Measurements from ENCODE around the gene MARCHF9. TPM values are rescaled to one million over a fixed set of nuclear protein-coding genes. Genes with fewer than 3 reads are reported as not detected.

MARCHF9 gene
- total RNA-seq, 4 donors from 2014 or later = 10.2 to 26.6 (median 13.1) TPM

- Histone ChIP-seq H3K4me3 (peak overlapping the region; percentile 85), H3K36me3 (peaks cover 33% of the 10 kb centered on the region), H3K4me1 (peaks cover 26% of the 10 kb centered on the region), H3K27me3 (peaks cover 3% of the 10 kb centered on the region), H3K9me3 (no peaks in the 10 kb centered on the region), H3K27ac (no peak overlapping the region)
- WGBS = 73% methylated on average over 3 of the region's 3 CpGs
- TF ChIP-seq POLR2AphosphoS5 (IDR thresholded peaks at IDR 0.05) = no peak
- no peak for TF ChIP-seq CTCF (IDR thresholded peaks at IDR 0.05)
- no peak for TF ChIP-seq EP300 (IDR thresholded peaks at IDR 0.05)
- no peak for TF ChIP-seq POLR2A (IDR thresholded peaks at IDR 0.05)
- DNase-seq (ENCODE audit: low spot score in 2 of 2) = no peak
These were observed 8.9 kb upstream of the MARCHF9 start for GRCh38 chr12:57746025-57746424.

- no peak overlapping the region for H3K27ac ChIP-seq
- WGBS = 98% methylated on average over 5 of the region's 5 CpGs
- H3K4me3 ChIP-seq = no peak overlapping the region
- peaks cover 43% of the 10 kb centered on the region for H3K4me1 ChIP-seq
- peaks cover 33% of the 10 kb centered on the region for H3K36me3 ChIP-seq
- no peaks in the 10 kb centered on the region for H3K9me3 ChIP-seq
- DNase-seq (ENCODE audit: low spot score in 2 of 2) = no peak
- TF ChIP-seq EP300 (IDR thresholded peaks at IDR 0.05) = no peak
- TF ChIP-seq POLR2AphosphoS5 (IDR thresholded peaks at IDR 0.05) = no peak
- no peak for TF ChIP-seq CTCF (IDR thresholded peaks at IDR 0.05)
- H3K27me3 ChIP-seq = no peaks in the 10 kb centered on the region
These were observed 5.8 kb upstream of the MARCHF9 start for GRCh38 chr12:57749061-57749460.

- TF ChIP-seq POLR2A (IDR thresholded peaks at IDR 0.05) = no peak
- no peak for TF ChIP-seq POLR2AphosphoS5 (IDR thresholded peaks at IDR 0.05)
- no peak for TF ChIP-seq CTCF (IDR thresholded peaks at IDR 0.05)
- Histone ChIP-seq H3K36me3 (peaks cover 33% of the 10 kb centered on the region), H3K27ac (peak overlapping the region; percentile 90), H3K4me3 (peak overlapping the region; percentile 71), H3K27me3 (no peaks in the 10 kb centered on the region), H3K9me3 (no peaks in the 10 kb centered on the region), H3K4me1 (peaks cover 45% of the 10 kb centered on the region)
- no peak for DNase-seq (ENCODE audit: low spot score in 2 of 2)
- WGBS = 93% methylated on average over 15 of the region's 15 CpGs
These were observed 4.1 kb upstream of the MARCHF9 start for GRCh38 chr12:57750561-57751431.

- Histone ChIP-seq H3K36me3 (peaks cover 32% of the 10 kb centered on the region), H3K4me1 (peaks cover 47% of the 10 kb centered on the region), H3K27me3 (no peaks in the 10 kb centered on the region), H3K4me3 (peak overlapping the region; percentile 71), H3K9me3 (no peaks in the 10 kb centered on the region), H3K27ac (peak overlapping the region; percentile 90)
- TF ChIP-seq CTCF (IDR thresholded peaks at IDR 0.05) = no peak
- no peak for TF ChIP-seq POLR2AphosphoS5 (IDR thresholded peaks at IDR 0.05)
- no peak for TF ChIP-seq EP300 (IDR thresholded peaks at IDR 0.05)
- no peak for TF ChIP-seq POLR2A (IDR thresholded peaks at IDR 0.05)
- no peak for DNase-seq (ENCODE audit: low spot score in 2 of 2)
- 13% methylated on average over 4 of the region's 8 CpGs for WGBS
These were observed 3.5 kb upstream of the MARCHF9 start for GRCh38 chr12:57751432-57751787.

GRCh38 chr12:57751788-57752667, 2.9 kb upstream of the MARCHF9 start, which contains the start of gene CDK4:
Gene CDK4 (minus strand): TSS chr12:57752310. CDS start chr12:57751717, 593 bp downstream.
- Histone ChIP-seq H3K27ac (peak within 1 kb of the TSS; percentile 90), H3K27me3 (no peaks in the 10 kb centered on the region), H3K4me1 (peaks cover 52% of the 10 kb centered on the region), H3K36me3 (peaks cover 26% of the 10 kb centered on the region), H3K4me3 (peak within 1 kb of the TSS; percentile 71), H3K9me3 (no peaks in the 10 kb centered on the region)
- DNase-seq (ENCODE audit: low spot score in 2 of 2) = peak; percentile 100
- peak in 1 of 2 donors; percentile 74 for TF ChIP-seq POLR2A (IDR thresholded peaks at IDR 0.05)
- TF ChIP-seq POLR2AphosphoS5 (IDR thresholded peaks at IDR 0.05) = peak in 2 of 3 donors; percentile 17 to 97
- no peak for TF ChIP-seq CTCF (IDR thresholded peaks at IDR 0.05)
- no peak for TF ChIP-seq EP300 (IDR thresholded peaks at IDR 0.05)
- WGBS = 0% methylated on average over 46 of the region's 58 CpGs
